Endothelial cell of umbilical vein (primary cell): ENCODE results near the gene PSORS1C1. TPM values are rescaled to one million over a fixed set of nuclear protein-coding genes. Genes with fewer than 3 reads are reported as not detected.

ENCODE experiments used
- BruUV-seq: library from RNA; stranded (reverse); fragments of 400-500 nt; replicated peaks from 2 replicates; lab custom pipeline; 2021; lab: Mats Ljungman, UMichigan
- CTCF ChIA-PET: fragments of 300-600, 350-600 bp; sonication (Branson Sonifier 250); formaldehyde crosslinking; loops from one replicate; lab custom pipeline; 2021; ENCODE audit warnings: antibody characterized with exemption, inconsistent platforms; lab: Charles Lee
- POLR2A ChIA-PET: fragments of 300-600, 350-600 bp; sonication (Branson Sonifier 250); formaldehyde crosslinking; loops from one replicate; lab custom pipeline; 2021; ENCODE audit warnings: antibody characterized with exemption, inconsistent platforms; lab: Charles Lee
- DNase-seq: peaks from one replicate; pipeline ENCODE4 v3.0.0-alpha.2; 2011; ENCODE audit warnings: low read depth, low spot score
- FAIRE-seq: peaks from 2 replicates; lab custom pipeline; 2011; peaks lifted over from hg19 to GRCh38; lab: Jason Lieb, UNC
- H2AFZ ChIP-seq: 2 replicates; pipeline ENCODE4 v1.6.0; 2012; ENCODE audit warnings: low read depth, low read length, control low read depth, inconsistent platforms
- H3K27ac ChIP-seq: 2 replicates; pipeline ENCODE4 v1.5.1; 2011; ENCODE audit warnings: low read depth, mild to moderate bottlenecking, control low read depth, low read length, moderate library complexity; ENCODE audit not compliant: insufficient read depth
- H3K27me3 ChIP-seq, 2 experiments: 2 replicates each; pipeline versions ENCODE4 v1.6.0 to v1.6.1; 2011; ENCODE audit warnings: low read length in 2 of 2, mixed read lengths in 1 of 2; ENCODE audit not compliant: control insufficient read depth in 2 of 2, insufficient read depth in 2 of 2
- H3K36me3 ChIP-seq, 2 experiments: 2 replicates in 1 of 2; 3 replicates in 1 of 2; pipeline ENCODE4 v1.5.1; 2011; ENCODE audit warnings: low read length in 2 of 2, mild to moderate bottlenecking in 1 of 2, moderate library complexity in 1 of 2; ENCODE audit not compliant: control insufficient read depth in 2 of 2, insufficient read depth in 2 of 2; ENCODE audit errors: extremely low read depth in 1 of 2
- H3K4me1 ChIP-seq: 3 replicates; pipeline ENCODE4 v1.5.1; 2011; ENCODE audit warnings: mild to moderate bottlenecking, low read length; ENCODE audit not compliant: control insufficient read depth, insufficient read depth; ENCODE audit errors: extremely low read depth
- H3K4me2 ChIP-seq: 2 replicates; pipeline ENCODE4 v1.6.1; 2011; ENCODE audit warnings: low read length, control low read depth, mixed read lengths; ENCODE audit not compliant: insufficient read depth
- H3K4me3 ChIP-seq, 3 experiments: fragments of 200-600 bp in 1 of 3; sonication (generic), shearing (Covaris generic) in 1 of 3; replicated peaks in 1 of 3; 2 replicates each; pipeline ENCODE4 v1.5.1; 2011 to 2016; ENCODE audit warnings: control low read depth in 3 of 3, low read length in 3 of 3, mild to moderate bottlenecking in 2 of 3, inconsistent platforms in 1 of 3, low read depth in 1 of 3, moderate library complexity in 1 of 3; ENCODE audit not compliant: insufficient read depth in 1 of 3
- H3K79me2 ChIP-seq: 2 replicates; pipeline ENCODE4 v1.6.0; 2012; ENCODE audit warnings: low read length, inconsistent platforms; ENCODE audit not compliant: control insufficient read depth, insufficient read depth
- H3K9ac ChIP-seq: replicated peaks from 2 replicates; pipeline ENCODE3; 2011; ENCODE audit warnings: low read length, control low read depth; ENCODE audit not compliant: insufficient read depth; ENCODE audit errors: extremely low read depth
- H3K9me1 ChIP-seq: replicated peaks from 3 replicates; pipeline ENCODE4 v1.6.0; 2011; ENCODE audit warnings: mild to moderate bottlenecking, low read length; ENCODE audit not compliant: control insufficient read depth, insufficient read depth; ENCODE audit errors: extremely low read depth
- H3K9me3 ChIP-seq: replicated peaks from 2 replicates; pipeline ENCODE4 v1.5.1; 2012; ENCODE audit warnings: low read length, inconsistent platforms; ENCODE audit not compliant: control insufficient read depth, insufficient read depth
- H4K20me1 ChIP-seq: replicated peaks from 2 replicates; pipeline ENCODE3; 2011; ENCODE audit warnings: mild to moderate bottlenecking, low read length; ENCODE audit not compliant: control insufficient read depth, insufficient read depth; ENCODE audit errors: extremely low read depth
- EZH2 ChIP-seq: IDR thresholded peaks from 2 replicates; pipeline ENCODE4 v1.6.1; 2012; ENCODE audit warnings: borderline replicate concordance, low read depth, mild to moderate bottlenecking, moderate library complexity, low read length, inconsistent platforms; ENCODE audit not compliant: severe bottlenecking
- FOS ChIP-seq: IDR thresholded peaks from 2 replicates; pipeline ENCODE4 v1.6.1; 2011; ENCODE audit warnings: mild to moderate bottlenecking, low read length, moderate library complexity, borderline replicate concordance; ENCODE audit not compliant: insufficient read depth
- GATA2 ChIP-seq: IDR thresholded peaks from 2 replicates; pipeline ENCODE4 v1.7.0; 2011; ENCODE audit warnings: low read depth, mild to moderate bottlenecking, moderate library complexity, mixed read lengths, low read length; ENCODE audit not compliant: insufficient read length, insufficient read depth
- JUN ChIP-seq: IDR thresholded peaks from 2 replicates; pipeline ENCODE4 v1.6.1; 2011; ENCODE audit warnings: borderline replicate concordance, low read depth; ENCODE audit not compliant: insufficient read length, insufficient read depth
- MYC ChIP-seq: IDR thresholded peaks from one replicate; pipeline ENCODE4 v1.6.1; 2011; ENCODE audit warnings: mild to moderate bottlenecking, low read depth, low read length
- POLR2AphosphoS5 ChIP-seq: IDR thresholded peaks from 2 replicates; pipeline ENCODE4 v1.6.1; 2012; ENCODE audit warnings: low read depth, mild to moderate bottlenecking, control low read depth, low read length, moderate library complexity; ENCODE audit not compliant: insufficient read depth
- dilution Hi-C: fragments of 300-500 bp; cut with MboI; formaldehyde crosslinking; loops from one replicate; pipeline ENCODE4 v1.15.0; 2019; ENCODE audit warnings: low sequenced_read_pairs; ENCODE audit not compliant: extremely low pct_ligation_motif_present
- intact Hi-C: fragments of 100-400 bp; cut with micrococcal nuclease; formaldehyde crosslinking; loops from one replicate; pipeline ENCODE4 v1.10.0; 2022
- polyA plus RNA-seq, 4 experiments: library from polyadenylated mRNA; depleted of rRNA in 3 of 4; stranded (reverse) in 3 of 4; unstranded in 1 of 4; fragments of >200 nt; gene quantifications; 2 replicates each; pipeline versions ENCODE4 v1.2.1 to v1.2.3, GENCODE V29; 2011 to 2012; ENCODE audit warnings: missing spikeins in 1 of 4
- total RNA-seq: library from RNA; stranded (reverse); gene quantifications from 2 replicates; pipeline ENCODE4 v1.2.3, GENCODE V29; 2021
- TF ChIP-seq, protein P1 (sequence below): IDR thresholded peaks from 2 replicates; pipeline ENCODE4 v1.6.1; 2011; ENCODE audit not compliant: insufficient read depth, insufficient read length
- TF ChIP-seq, protein P2 (sequence below), 2 donors: IDR thresholded peaks; 1 replicate in 1 of 2; 2 replicates in 1 of 2; pipeline ENCODE4 v1.5.1; 2011; ENCODE audit warnings: low read length in 2 of 2, mild to moderate bottlenecking in 2 of 2, moderate library complexity in 2 of 2, control low read depth in 1 of 2, inconsistent platforms in 1 of 2, low read depth in 1 of 2; ENCODE audit not compliant: insufficient read depth in 1 of 2; ENCODE audit errors: extremely low read depth in 1 of 2

PSORS1C1 gene
- total and polyA plus RNA-seq, 2 donors (not counting 3 experiments of a cell fraction or from before 2014, with no cell fraction given), result 1.1 to 13.2 TPM

- FAIRE-seq (no peak), DNase-seq (no peak)
- Histone ChIP-seq H2AFZ (no peak overlapping the region), H3K9me1 (no peaks in the 10 kb centered on the region), H3K4me1 (peaks cover 21% of the 10 kb centered on the region), H3K36me3 (no peaks in the 10 kb centered on the region), H3K9ac (no peak overlapping the region), H3K4me2 (no peak overlapping the region), H3K4me3 (no peak overlapping the region), H3K27me3 (peaks cover 5 to 15% of the 10 kb centered on the region in 2 experiments), H4K20me1 (no peaks in the 10 kb centered on the region), H3K79me2 (no peaks in the 10 kb centered on the region), H3K27ac (no peak overlapping the region), H3K9me3 (no peaks in the 10 kb centered on the region)
- dilution Hi-C loops, result no loop called here
- POLR2A ChIA-PET, result no interaction called here
- intact Hi-C loops, result no loop called here
- no TSS peak for BruUV-seq
- CTCF ChIA-PET, result interaction anchor here (3.5 to 8.2 kb wide), 2 partner anchors 9 to 25 kb away, joined by 14 to 102 read pairs; no protein-coding TSS in a partner anchor
- TF ChIP-seq MYC (no peak), JUN (no peak), GATA2 (no peak), FOS (no peak), POLR2AphosphoS5 (no peak), EZH2 (no peak)
- TF ChIP-seq, protein P1, sequence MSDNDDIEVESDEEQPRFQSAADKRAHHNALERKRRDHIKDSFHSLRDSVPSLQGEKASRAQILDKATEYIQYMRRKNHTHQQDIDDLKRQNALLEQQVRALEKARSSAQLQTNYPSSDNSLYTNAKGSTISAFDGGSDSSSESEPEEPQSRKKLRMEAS, result no peak
- TF ChIP-seq, protein P2, sequence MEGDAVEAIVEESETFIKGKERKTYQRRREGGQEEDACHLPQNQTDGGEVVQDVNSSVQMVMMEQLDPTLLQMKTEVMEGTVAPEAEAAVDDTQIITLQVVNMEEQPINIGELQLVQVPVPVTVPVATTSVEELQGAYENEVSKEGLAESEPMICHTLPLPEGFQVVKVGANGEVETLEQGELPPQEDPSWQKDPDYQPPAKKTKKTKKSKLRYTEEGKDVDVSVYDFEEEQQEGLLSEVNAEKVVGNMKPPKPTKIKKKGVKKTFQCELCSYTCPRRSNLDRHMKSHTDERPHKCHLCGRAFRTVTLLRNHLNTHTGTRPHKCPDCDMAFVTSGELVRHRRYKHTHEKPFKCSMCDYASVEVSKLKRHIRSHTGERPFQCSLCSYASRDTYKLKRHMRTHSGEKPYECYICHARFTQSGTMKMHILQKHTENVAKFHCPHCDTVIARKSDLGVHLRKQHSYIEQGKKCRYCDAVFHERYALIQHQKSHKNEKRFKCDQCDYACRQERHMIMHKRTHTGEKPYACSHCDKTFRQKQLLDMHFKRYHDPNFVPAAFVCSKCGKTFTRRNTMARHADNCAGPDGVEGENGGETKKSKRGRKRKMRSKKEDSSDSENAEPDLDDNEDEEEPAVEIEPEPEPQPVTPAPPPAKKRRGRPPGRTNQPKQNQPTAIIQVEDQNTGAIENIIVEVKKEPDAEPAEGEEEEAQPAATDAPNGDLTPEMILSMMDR (IDR thresholded peaks at IDR 0.05; ENCODE audit: extremely low read depth in 1 of 2, insufficient read depth in 1 of 2, low read depth in 1 of 2, low read length in 2 of 2), result no peak
Observed at GRCh38 chr6:31111712-31112111, 2.9 kb upstream of the PSORS1C1 start.
